DOHH2 (cell line): Measurements from ENCODE around the gene NME3.

Source experiments
- CTCF ChIP-seq: fragments of 200-600 bp; sonication (generic); IDR thresholded peaks from one replicate; pipeline ENCODE4 v1.5.1; 2014; ENCODE audit warnings: antibody characterized with exemption, mild to moderate bottlenecking, low read depth, low read length; ENCODE audit not compliant: poor library complexity, severe bottlenecking
- EZH2phosphoT487 ChIP-seq: fragments of 200-600 bp; sonication (generic); IDR thresholded peaks from 2 replicates; pipeline ENCODE4 v1.6.1; 2017; ENCODE audit warnings: borderline replicate concordance, mild to moderate bottlenecking, antibody characterized with exemption, low read length, moderate library complexity, mixed read lengths

- no peak for TF ChIP-seq CTCF
- TF ChIP-seq EZH2phosphoT487, result no peak
These were observed 38.8 kb upstream of the NME3 start for GRCh38 chr16:1810106-1810505.
